IPS-18c (cell line): ENCODE data around the gene ARHGEF9.

ENCODE experiments used
- H3K4me3 ChIP-seq: 2 replicates; pipeline ENCODE4 v1.7.0; 2013; ENCODE audit warnings: low read depth, mild to moderate bottlenecking, low read length, moderate library complexity; ENCODE audit not compliant: insufficient read depth
- H3K9me3 ChIP-seq: one replicate; pipeline ENCODE4 v1.6.1; 2013; ENCODE audit warnings: mild to moderate bottlenecking, low read length, moderate library complexity; ENCODE audit not compliant: control insufficient read depth, insufficient read depth

ARHGEF9 gene

GRCh38 chrX:63754136-63754859 is 30.7 kb downstream of the ARHGEF9 start:
- Histone ChIP-seq H3K9me3 (peaks cover 3% of the 10 kb centered on the region), H3K4me3 (peak overlapping the region; percentile 67)

GRCh38 chrX:63751481-63751880 is 33.5 kb downstream of the ARHGEF9 start:
- Histone ChIP-seq H3K9me3 (peaks cover 3% of the 10 kb centered on the region), H3K4me3 (no peak overlapping the region)

- peaks cover 3% of the 10 kb centered on the region for H3K9me3 ChIP-seq
- H3K4me3 ChIP-seq: no peak overlapping the region
Measured at GRCh38 chrX:63750811-63751210, 34.2 kb downstream of the ARHGEF9 start.

- H3K9me3 ChIP-seq: peaks cover 3% of the 10 kb centered on the region
- no peak overlapping the region for H3K4me3 ChIP-seq
Measured at GRCh38 chrX:63747331-63747730, 37.7 kb downstream of the ARHGEF9 start.

- Histone ChIP-seq H3K9me3 (peaks cover 2% of the 10 kb centered on the region), H3K4me3 (no peak overlapping the region)
Measured at GRCh38 chrX:63746715-63747114, 38.3 kb downstream of the ARHGEF9 start.

GRCh38 chrX:63746278-63746677 is 38.7 kb downstream of the ARHGEF9 start:
- Histone ChIP-seq H3K9me3 (no peaks in the 10 kb centered on the region), H3K4me3 (no peak overlapping the region)

- Histone ChIP-seq H3K9me3 (no peaks in the 10 kb centered on the region), H3K4me3 (no peak overlapping the region)
Measured at GRCh38 chrX:63744850-63745394, 40.1 kb downstream of the ARHGEF9 start.

- H3K9me3 ChIP-seq: no peaks in the 10 kb centered on the region
- no peak overlapping the region for H3K4me3 ChIP-seq
Measured at GRCh38 chrX:63743596-63743995, 41.4 kb downstream of the ARHGEF9 start.

- peaks cover 4% of the 10 kb centered on the region for H3K9me3 ChIP-seq
- no peak overlapping the region; the same call in 1 of the 2 replicates for H3K4me3 ChIP-seq
Measured at GRCh38 chrX:63740382-63740781, 44.6 kb downstream of the ARHGEF9 start.

GRCh38 chrX:63739885-63740284 is 45.1 kb downstream of the ARHGEF9 start:
- no peak overlapping the region for H3K4me3 ChIP-seq
- H3K9me3 ChIP-seq: peaks cover 4% of the 10 kb centered on the region

GRCh38 chrX:63738696-63739095 is 46.3 kb downstream of the ARHGEF9 start:
- peaks cover 4% of the 10 kb centered on the region for H3K9me3 ChIP-seq

GRCh38 chrX:63737131-63737921 is 47.7 kb downstream of the ARHGEF9 start:
- H3K9me3 ChIP-seq: peaks cover 4% of the 10 kb centered on the region
- H3K4me3 ChIP-seq: no peak overlapping the region

More at GRCh38 chrX:63738696-63739095, 46.3 kb downstream of the ARHGEF9 start:
- no peak overlapping the region for H3K4me3 ChIP-seq

- Histone ChIP-seq H3K9me3 (peaks cover 4% of the 10 kb centered on the region), H3K4me3 (no peak overlapping the region)
Measured at GRCh38 chrX:63735882-63736281, 49.1 kb downstream of the ARHGEF9 start.

GRCh38 chrX:63720293-63720692 is 64.7 kb downstream of the ARHGEF9 start:
- H3K9me3 ChIP-seq: peaks cover 10% of the 10 kb centered on the region

GRCh38 chrX:63719633-63720032 is 65.4 kb downstream of the ARHGEF9 start:
- Histone ChIP-seq H3K4me3 (no peak overlapping the region), H3K9me3 (peaks cover 10% of the 10 kb centered on the region)

More at GRCh38 chrX:63720293-63720692, 64.7 kb downstream of the ARHGEF9 start:
- H3K4me3 ChIP-seq: no peak overlapping the region

- no peak overlapping the region for H3K4me3 ChIP-seq
- H3K9me3 ChIP-seq: peaks cover 6% of the 10 kb centered on the region
Measured at GRCh38 chrX:63718010-63718694, 66.9 kb downstream of the ARHGEF9 start.

- H3K9me3 ChIP-seq: no peaks in the 10 kb centered on the region
Measured at GRCh38 chrX:63713526-63713925, 71.5 kb downstream of the ARHGEF9 start.

More at GRCh38 chrX:63713526-63713925, 71.5 kb downstream of the ARHGEF9 start:
- H3K4me3 ChIP-seq: no peak overlapping the region; the same call in 1 of the 2 replicates
